SK-N-SH (cell line): Measurements from ENCODE around the gene WTAP.

Experiments
- CHD2 ChIP-seq: fragments of 150-350 bp; IDR thresholded peaks from 2 replicates; pipeline ENCODE4 v1.6.1; 2018; ENCODE audit warnings: low read length; ENCODE audit not compliant: partially characterized antibody
- CTCF ChIP-seq: fragments of 200-600 bp; sonication (generic); IDR thresholded peaks from 2 replicates; pipeline ENCODE4 v1.6.1; 2017; ENCODE audit warnings: antibody characterized with exemption, mild to moderate bottlenecking, moderate library complexity
- ELF1 ChIP-seq: IDR thresholded peaks from 2 replicates; pipeline ENCODE4 v1.4.0; 2012
- EP300 ChIP-seq, 2 experiments: IDR thresholded peaks; 2 replicates each; pipeline versions ENCODE4 v1.4.0 to v1.6.1; 2012; ENCODE audit warnings: borderline replicate concordance in 1 of 2, low read depth in 1 of 2, low read length in 1 of 2
- EZH2phosphoT487 ChIP-seq: fragments of 200-600 bp; sonication (generic); IDR thresholded peaks from 2 replicates; pipeline ENCODE4 v1.6.1; 2017; ENCODE audit warnings: low read depth, mixed run types, mild to moderate bottlenecking, antibody characterized with exemption, moderate library complexity, borderline replicate concordance
- MAX ChIP-seq: IDR thresholded peaks from 2 replicates; pipeline ENCODE4 v1.4.0; 2012; ENCODE audit warnings: low read depth
- MEF2A ChIP-seq: IDR thresholded peaks from 2 replicates; pipeline ENCODE4 v1.4.0; 2012; ENCODE audit warnings: low read depth, borderline replicate concordance
- POLR2AphosphoS5 ChIP-seq: IDR thresholded peaks from 2 replicates; pipeline ENCODE4 v1.6.1; 2012; ENCODE audit warnings: low read depth, low read length

- TF ChIP-seq POLR2AphosphoS5 (no peak), CTCF (no peak), EZH2phosphoT487 (no peak), ELF1 (no peak), EP300 (IDR thresholded peaks at IDR 0.05; ENCODE audit: borderline replicate concordance in 1 of 2, low read depth in 1 of 2, low read length in 1 of 2) (no peak), MAX (no peak), CHD2 (no peak), MEF2A (no peak)
Measured at GRCh38 chr6:159678574-159678973, 48.7 kb upstream of the WTAP start.
